Left colon (tissue), 2 donors: Measurements from ENCODE around the gene POLD3. TPM values are rescaled to one million over a fixed set of nuclear protein-coding genes. Genes with fewer than 3 reads are reported as not detected.

ENCODE experiments used
- ATAC-seq: fragments of 200-7000 bp; cut with Tn5 transposase; one replicate; pipeline ENCODE4 v1.9.1; 2020; ENCODE audit warnings: mild to moderate bottlenecking, moderate library complexity
- DNase-seq, 2 donors: peaks; one replicate each; pipeline ENCODE4 v3.0.0-alpha.2; 2020
- intact Hi-C, 2 donors: fragments of 100-400 bp; cut with DNase I in 1 of 2; cut with micrococcal nuclease in 1 of 2; formaldehyde crosslinking; loops; one replicate each; pipeline versions ENCODE4 v1.11.2 to v1.14.0; 2022; cut with DNase I, micrococcal nuclease
- long read RNA-seq: library from polyadenylated mRNA; unstranded; transcript quantifications from one replicate; pipeline ENCODE4 v2.0.0, GENCODE V29; 2021
- total RNA-seq, 2 donors: library from RNA; stranded (reverse); fragmentation: NEBNext Ultra II Directional; extraction: Animal tissue kit (Norgen Biotek cat#: 25700); gene quantifications; one replicate each; pipeline ENCODE4 v1.2.1, GENCODE V29; 2021
- donor health status: DM: no; HTN: no; CAD: no.
- donor health status: DM: yes; HTN: yes; CAD: no.

The POLD3 gene
- total RNA-seq = 10 to 100 TPM; 21.0 to 33.3 TPM
- long read RNA-seq, transcript POLD3-201 (12 exons, 3,821 nt) = major isoform, 22 of 43 reads
- long read RNA-seq, partial matches to known transcripts = 16 of 43 reads
- long read RNA-seq, other reads (novel, unspliced or antisense) = 5 of 43 reads

GRCh38 chr11:74592441-74593362 lies at the start of gene POLD3:
Gene POLD3 (plus strand): TSS chr11:74592582. CDS start chr11:74592659, 77 bp downstream.
- ATAC-seq (peak; percentile 99), DNase-seq (peak; percentile 95 to 96)
- intact Hi-C loops = no loop called here

DNA sequence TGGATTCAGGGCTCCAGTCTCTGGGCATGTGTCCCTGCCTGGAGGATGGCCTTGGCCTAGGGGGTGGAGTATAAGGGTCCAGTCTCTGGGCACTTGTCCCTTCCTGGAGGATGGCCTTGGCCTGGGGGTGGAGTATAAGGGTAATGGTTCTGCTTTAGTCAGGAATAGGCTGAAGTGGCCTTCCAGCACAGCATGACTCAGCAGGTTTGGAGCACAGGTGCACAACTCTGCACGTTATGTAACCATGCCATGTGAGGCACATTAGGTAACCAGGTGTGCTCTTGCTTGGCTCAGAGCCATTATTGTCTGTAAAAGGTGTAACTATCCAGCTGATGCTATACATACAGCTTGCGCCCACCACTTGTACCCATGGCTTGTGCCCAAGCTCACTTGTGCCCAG lies 48.4 kb upstream of the POLD3 start:
- ATAC-seq (no peak), DNase-seq (no peak)
- intact Hi-C loops = no loop called here

GRCh38 chr11:74546752-74547151 lies 45.6 kb upstream of the POLD3 start:
- ATAC-seq = peak; percentile 99
- intact Hi-C loops = no loop called here
- peak; percentile 71 to 87 for DNase-seq

DNA sequence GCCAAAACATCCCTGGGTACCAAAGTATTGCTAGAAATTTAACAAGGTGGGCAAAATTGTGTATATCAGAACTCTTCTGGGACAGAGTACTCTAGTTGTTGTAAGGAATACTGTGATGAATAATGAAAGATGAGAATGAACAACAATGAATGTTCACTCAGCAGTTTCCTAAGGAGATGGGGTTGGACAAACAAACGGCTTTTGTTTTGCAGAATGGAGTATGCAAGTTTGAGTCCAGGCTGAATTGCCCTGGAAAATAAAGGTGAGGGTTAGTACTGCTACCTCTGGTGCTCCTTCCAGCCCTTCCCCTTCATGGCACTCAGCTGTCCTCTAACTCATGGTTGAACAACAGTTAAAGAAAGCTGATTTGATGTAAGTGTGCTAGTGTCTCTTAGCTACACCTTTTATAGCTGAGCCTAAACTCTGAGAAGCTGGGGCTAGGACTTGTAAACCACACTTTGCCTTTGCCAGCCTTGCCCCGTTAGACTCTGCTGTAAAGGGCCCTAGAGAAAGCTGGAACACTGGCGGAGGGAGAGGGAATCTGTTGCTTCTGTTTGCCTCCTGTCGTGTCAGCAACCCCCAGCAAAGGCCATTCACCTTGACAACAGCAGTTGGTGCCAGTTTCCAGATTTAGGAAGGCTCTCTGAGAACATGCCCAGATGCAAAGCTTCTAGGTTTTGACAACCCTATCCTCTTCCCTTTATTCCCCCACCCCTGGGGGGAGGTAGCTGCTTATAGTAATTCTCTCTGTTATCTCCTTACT lies 41.2 kb upstream of the POLD3 start:
- ATAC-seq (no peak), DNase-seq (no peak)
- intact Hi-C loops = no loop called here

GRCh38 chr11:74551754-74552145 lies 40.6 kb upstream of the POLD3 start:
- intact Hi-C loops = no loop called here
- ATAC-seq = no peak
- DNase-seq = no peak

DNA sequence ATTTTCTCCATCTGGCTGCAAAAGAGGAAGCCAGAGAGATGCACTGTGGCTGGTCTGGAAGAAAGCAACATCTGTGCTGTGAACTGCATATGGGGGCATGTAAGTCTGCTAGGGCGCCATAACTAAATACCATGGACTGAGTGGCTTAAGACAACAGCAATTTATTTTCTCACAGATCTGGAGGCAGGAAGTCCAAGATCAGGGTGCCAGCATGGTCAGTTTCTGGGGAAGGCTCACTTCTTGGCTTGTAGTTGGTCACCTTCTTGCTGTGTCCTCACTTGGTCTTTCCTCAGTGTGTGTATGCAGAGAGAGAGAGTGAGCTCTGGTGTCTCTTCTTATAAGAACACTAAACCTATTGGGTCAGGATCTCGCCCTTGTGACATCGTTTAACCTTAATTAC lies 34.9 kb upstream of the POLD3 start:
- ATAC-seq = no peak
- intact Hi-C loops = no loop called here

GRCh38 chr11:74559110-74559933 lies 33.1 kb upstream of the POLD3 start:
- intact Hi-C loops = no loop called here
- no peak for ATAC-seq
- DNase-seq = no peak

More for the DNA sequence above, 34.9 kb upstream of the POLD3 start:
- DNase-seq = no peak

- no peak for DNase-seq
- no peak for ATAC-seq
- intact Hi-C loops = no loop called here
These were observed 32.5 kb upstream of the POLD3 start for GRCh38 chr11:74559934-74560309.

DNA sequence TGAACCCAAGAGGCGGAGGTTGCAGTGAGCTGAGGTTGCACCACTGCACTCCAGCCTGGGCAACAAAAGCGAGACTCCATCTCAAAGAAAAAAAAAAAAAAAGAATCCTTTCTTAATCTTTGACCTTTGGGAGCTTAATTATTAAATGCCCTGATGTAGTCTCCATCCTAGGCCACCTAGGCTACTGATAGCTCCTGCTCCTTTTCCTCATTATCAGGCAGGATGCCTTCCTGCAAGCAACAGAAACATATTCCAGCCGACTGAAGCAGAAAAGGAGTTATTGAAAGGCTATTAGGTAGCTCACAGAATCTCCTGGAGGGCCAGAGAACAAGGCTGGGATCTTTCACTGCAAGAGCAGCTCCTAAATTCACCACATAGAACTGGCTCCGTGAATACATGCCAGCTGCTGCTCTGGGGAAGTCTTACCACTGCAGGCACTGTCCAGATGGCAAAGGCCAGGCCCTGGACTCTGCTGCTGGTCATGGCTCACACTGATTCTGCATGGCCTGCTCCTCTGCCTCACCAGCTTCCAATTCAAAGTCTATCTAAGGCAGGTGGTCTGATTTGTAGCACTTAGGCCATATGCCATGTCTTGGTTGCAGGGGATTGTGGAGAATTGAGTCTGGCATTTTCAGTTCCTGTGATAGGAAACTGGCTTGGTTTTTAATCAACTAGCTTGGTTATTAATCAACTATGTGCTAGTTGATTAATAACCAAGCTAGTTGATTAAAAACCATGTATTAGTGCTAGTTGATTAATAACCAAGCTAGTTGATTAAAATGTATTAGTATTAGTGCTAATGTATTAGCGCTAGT lies 26.0 kb upstream of the POLD3 start:
- ATAC-seq (no peak), DNase-seq (no peak)
- intact Hi-C loops = no loop called here

DNA sequence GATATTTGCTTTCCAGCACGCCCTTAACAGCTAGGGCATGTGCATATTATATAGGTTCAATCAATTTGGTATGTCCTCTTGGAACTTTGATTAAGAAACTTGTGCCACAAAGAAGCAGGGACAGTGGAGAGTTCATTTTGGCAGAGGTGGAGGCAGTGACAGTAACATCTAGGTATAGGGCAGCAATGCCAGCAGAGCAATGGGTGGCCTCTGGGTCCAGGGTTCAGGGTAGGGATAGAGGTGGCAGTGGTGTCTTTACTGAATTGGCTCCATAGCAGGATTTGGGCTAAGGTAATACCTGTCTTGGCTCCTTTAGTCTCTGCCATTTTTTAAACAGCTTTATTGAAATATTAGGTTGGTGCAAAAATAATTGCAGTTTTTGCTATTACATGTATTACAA lies 24.4 kb upstream of the POLD3 start:
- intact Hi-C loops = no loop called here
- ATAC-seq = no peak
- no peak for DNase-seq

- intact Hi-C loops = loop anchor here in 1 of 2 donors (5.0 kb wide), 1 partner anchor 118 kb away; no protein-coding TSS in a partner anchor
- peak; percentile 54 to 64 for DNase-seq
- peak; percentile 60 for ATAC-seq
These were observed 21.9 kb upstream of the POLD3 start for GRCh38 chr11:74570266-74571061.

DNA sequence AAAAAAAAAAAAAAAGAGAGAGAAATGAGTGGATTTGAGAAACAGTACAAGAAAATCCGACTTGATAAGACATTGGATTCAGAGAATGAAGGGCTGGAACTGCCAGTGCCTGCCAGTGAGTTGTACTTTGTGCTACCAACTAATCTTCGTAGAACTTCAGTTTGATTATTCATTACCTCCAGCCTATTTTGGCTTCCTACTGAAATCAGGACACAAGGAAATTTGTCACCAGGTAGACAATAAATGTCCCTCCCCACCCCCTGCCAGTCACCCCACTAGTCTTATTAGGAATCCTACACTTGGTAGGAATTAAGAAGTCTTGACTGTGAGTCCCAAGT lies 21.4 kb upstream of the POLD3 start:
- intact Hi-C loops = loop anchor here in 1 of 2 donors (5.0 kb wide), 1 partner anchor 119 kb away; no protein-coding TSS in a partner anchor
- DNase-seq = no peak
- ATAC-seq = peak; percentile 29

DNA sequence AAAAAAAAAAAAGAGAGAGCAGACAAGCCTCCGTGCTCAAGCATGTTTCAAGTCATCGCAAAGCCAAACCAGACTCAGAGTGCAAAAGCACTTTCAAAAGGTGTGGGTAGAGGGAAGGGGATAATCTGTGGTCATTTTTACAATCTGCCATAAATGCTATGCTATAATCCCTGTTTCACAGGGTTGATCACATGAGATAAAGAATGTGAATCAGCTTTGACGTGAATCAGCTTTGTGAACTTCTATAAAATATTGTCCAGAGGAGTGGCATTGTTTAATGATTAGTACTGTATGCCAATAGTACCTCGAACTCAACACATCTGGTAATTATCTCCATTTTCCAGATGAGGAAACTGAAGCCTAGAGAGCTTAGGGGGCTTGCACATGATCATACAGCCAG lies 20.0 kb upstream of the POLD3 start:
- intact Hi-C loops = loop anchor here in 1 of 2 donors (5.0 kb wide), 1 partner anchor 120 kb away; no protein-coding TSS in a partner anchor
- ATAC-seq = peak; percentile 76
- no peak for DNase-seq

DNA sequence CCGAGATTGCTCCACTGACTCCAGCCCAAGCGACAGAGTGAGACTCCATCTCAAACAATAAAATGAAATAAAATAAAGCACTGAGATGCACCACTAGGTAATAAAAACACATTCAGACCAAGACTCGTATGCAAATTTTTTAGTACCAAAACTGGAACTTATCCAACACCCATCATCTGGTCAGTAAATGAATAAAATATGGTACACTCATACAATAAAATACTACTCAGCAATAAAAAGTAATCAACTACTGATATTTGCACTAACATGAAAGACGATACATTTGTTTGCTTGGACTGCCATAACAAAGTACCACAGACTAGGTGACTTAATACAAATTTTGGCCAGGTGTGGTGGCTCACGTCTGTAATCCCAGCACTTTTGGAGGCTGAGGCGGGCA lies 17.8 kb upstream of the POLD3 start:
- intact Hi-C loops = loop anchor here in 1 of 2 donors (5.0 kb wide), 1 partner anchor 122 kb away; no protein-coding TSS in a partner anchor
- DNase-seq (no peak), ATAC-seq (peak; percentile 34)

GRCh38 chr11:74575999-74576398 lies 16.4 kb upstream of the POLD3 start:
- ATAC-seq (no peak), DNase-seq (no peak)
- intact Hi-C loops = no loop called here

DNA sequence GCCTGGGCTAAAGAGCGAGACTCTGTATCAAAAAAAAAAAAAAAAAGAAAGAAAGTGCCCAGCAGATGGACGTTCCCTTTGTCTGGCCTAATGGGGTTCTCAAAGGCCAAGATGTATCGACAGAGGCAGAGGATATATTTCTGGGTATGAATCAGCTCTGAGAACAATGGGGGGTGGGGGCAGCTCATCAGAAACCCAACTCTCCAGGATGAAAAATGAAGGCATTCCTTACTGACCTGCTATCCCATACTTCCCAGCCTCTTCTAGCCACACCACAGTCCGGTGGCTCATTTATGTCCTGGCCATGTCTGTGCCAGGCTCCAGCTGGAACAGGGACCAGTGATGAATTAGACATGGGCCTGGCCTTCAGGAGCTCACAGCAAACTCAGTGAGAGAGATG lies 15.2 kb upstream of the POLD3 start:
- ATAC-seq = no peak
- intact Hi-C loops = no loop called here
- no peak for DNase-seq
